GM12878 (cell line): ENCODE results near the gene RAB3B.

Source experiments
- CTCF ChIP-seq, 3 experiments: IDR thresholded peaks in 2 of 3; conservative IDR thresholded peaks in 1 of 3; 2 replicates each; pipeline ENCODE4 v1.5.1; 2011; ENCODE audit warnings: low read depth in 3 of 3, low read length in 3 of 3, mild to moderate bottlenecking in 3 of 3, control low read depth in 2 of 3, moderate library complexity in 2 of 3, inconsistent platforms in 1 of 3, mixed read lengths in 1 of 3; ENCODE audit not compliant: control insufficient read depth in 2 of 3, insufficient read depth in 1 of 3; ENCODE audit errors: extremely low read depth in 1 of 3
- EZH2 ChIP-seq: IDR thresholded peaks from 2 replicates; pipeline ENCODE4 v1.6.1; 2012; ENCODE audit warnings: low read depth, mild to moderate bottlenecking, control low read depth, inconsistent platforms, low read length, borderline replicate concordance; ENCODE audit not compliant: control insufficient read depth
- POLR2A ChIP-seq: IDR thresholded peaks from 2 replicates; pipeline ENCODE4 v1.6.1; 2011; ENCODE audit warnings: low read depth, mild to moderate bottlenecking, low read length
- REST ChIP-seq: IDR thresholded peaks from 2 replicates; pipeline ENCODE4 v1.6.1; 2012; ENCODE audit warnings: mild to moderate bottlenecking, low read depth, low read length
- TBL1XR1 ChIP-seq: IDR thresholded peaks from 2 replicates; pipeline ENCODE4 v1.6.1; 2012; ENCODE audit warnings: low read depth, low read length, improper control_type of control experiment

GRCh38 chr1:51956528-51957509 lies 33.7 kb downstream of the RAB3B start:
- TF ChIP-seq POLR2A = no peak
- no peak for TF ChIP-seq CTCF (IDR thresholded peaks at IDR 0.05 in 2 of 3, conservative IDR thresholded peaks at IDR 0.05 in 1 of 3; ENCODE audit: control insufficient read depth in 2 of 3, extremely low read depth in 1 of 3, insufficient read depth in 1 of 3, low read depth in 3 of 3, low read length in 3 of 3)
- no peak for TF ChIP-seq TBL1XR1
- TF ChIP-seq REST = no peak
- no peak for TF ChIP-seq EZH2
